GM12878 (cell line): Measurements from ENCODE around the gene SCARF1.

Source experiments
- ATF2 ChIP-seq: IDR thresholded peaks from 2 replicates; pipeline ENCODE4 v1.6.1; 2012; ENCODE audit warnings: low read length, inconsistent platforms
- BCLAF1 ChIP-seq: fragments of 450-650 bp; IDR thresholded peaks from 2 replicates; pipeline ENCODE4 v1.6.1; 2017; ENCODE audit warnings: antibody characterized with exemption, mild to moderate bottlenecking, moderate library complexity
- CTCF ChIP-seq, 3 experiments: IDR thresholded peaks in 2 of 3; conservative IDR thresholded peaks in 1 of 3; 2 replicates each; pipeline ENCODE4 v1.5.1; 2011; ENCODE audit warnings: low read depth in 3 of 3, low read length in 3 of 3, mild to moderate bottlenecking in 3 of 3, control low read depth in 2 of 3, moderate library complexity in 2 of 3, inconsistent platforms in 1 of 3, mixed read lengths in 1 of 3; ENCODE audit not compliant: control insufficient read depth in 2 of 3, insufficient read depth in 1 of 3; ENCODE audit errors: extremely low read depth in 1 of 3
- ETV6 ChIP-seq, 2 experiments: fragments of 450-650 bp in 1 of 2; IDR thresholded peaks in 1 of 2; conservative IDR thresholded peaks in 1 of 2; 2 replicates each; pipeline ENCODE4 v1.6.1; 2014; ENCODE audit warnings: antibody characterized with exemption in 1 of 2, borderline replicate concordance in 1 of 2, low read depth in 1 of 2, mild to moderate bottlenecking in 1 of 2, moderate library complexity in 1 of 2
- NR2C2 ChIP-seq: IDR thresholded peaks from 2 replicates; pipeline ENCODE4 v1.6.1; 2011; ENCODE audit warnings: borderline replicate concordance, low read depth; ENCODE audit not compliant: control insufficient read depth, insufficient read length
- POLR2A ChIP-seq: IDR thresholded peaks from 2 replicates; pipeline ENCODE4 v1.6.1; 2011; ENCODE audit warnings: low read depth, mild to moderate bottlenecking, low read length
- POLR2AphosphoS5 ChIP-seq: IDR thresholded peaks from 2 replicates; pipeline ENCODE4 v1.6.1; 2011; ENCODE audit warnings: mild to moderate bottlenecking, low read length, inconsistent platforms
- RAD21 ChIP-seq: IDR thresholded peaks from 2 replicates; pipeline ENCODE4 v1.6.1; 2011; ENCODE audit warnings: mild to moderate bottlenecking, low read depth, low read length, moderate library complexity; ENCODE audit not compliant: insufficient read depth
- SIN3A ChIP-seq: IDR thresholded peaks from 2 replicates; pipeline ENCODE4 v1.6.1; 2012; ENCODE audit warnings: low read depth, low read length, improper control_type of control experiment
- STAT3 ChIP-seq: IDR thresholded peaks from 2 replicates; pipeline ENCODE4 v1.6.1; 2011; ENCODE audit warnings: low read depth, low read length, improper control_type of control experiment
- TF ChIP-seq, protein P1 (sequence below): IDR thresholded peaks from 2 replicates; pipeline ENCODE4 v1.6.1; 2011; ENCODE audit warnings: borderline replicate concordance, low read depth, mild to moderate bottlenecking, moderate library complexity, mixed read lengths, low read length; ENCODE audit not compliant: insufficient read depth; ENCODE audit errors: extremely low read length

GRCh38 chr17:1627182-1627981 lies 18.1 kb downstream of the SCARF1 start:
- TF ChIP-seq CTCF (IDR thresholded peaks at IDR 0.05 in 2 of 3, conservative IDR thresholded peaks at IDR 0.05 in 1 of 3; ENCODE audit: control insufficient read depth in 2 of 3, extremely low read depth in 1 of 3, insufficient read depth in 1 of 3, low read depth in 3 of 3, low read length in 3 of 3) (no peak), STAT3 (no peak), POLR2A (peak; percentile 56; the same call in 1 of the 2 replicates), ATF2 (no peak), BCLAF1 (no peak), NR2C2 (no peak), RAD21 (no peak), ETV6 (conservative IDR thresholded peaks at IDR 0.05 in 1 of 2, IDR thresholded peaks at IDR 0.05 in 1 of 2; ENCODE audit: borderline replicate concordance in 1 of 2, low read depth in 1 of 2) (no peak), SIN3A (peak; percentile 34; the same call in 1 of the 2 replicates), POLR2AphosphoS5 (no peak)
- TF ChIP-seq, protein P1, sequence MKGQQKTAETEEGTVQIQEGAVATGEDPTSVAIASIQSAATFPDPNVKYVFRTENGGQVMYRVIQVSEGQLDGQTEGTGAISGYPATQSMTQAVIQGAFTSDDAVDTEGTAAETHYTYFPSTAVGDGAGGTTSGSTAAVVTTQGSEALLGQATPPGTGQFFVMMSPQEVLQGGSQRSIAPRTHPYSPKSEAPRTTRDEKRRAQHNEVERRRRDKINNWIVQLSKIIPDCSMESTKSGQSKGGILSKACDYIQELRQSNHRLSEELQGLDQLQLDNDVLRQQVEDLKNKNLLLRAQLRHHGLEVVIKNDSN = no peak
